ENCODE measurements around the gene C10orf90.

DNA sequence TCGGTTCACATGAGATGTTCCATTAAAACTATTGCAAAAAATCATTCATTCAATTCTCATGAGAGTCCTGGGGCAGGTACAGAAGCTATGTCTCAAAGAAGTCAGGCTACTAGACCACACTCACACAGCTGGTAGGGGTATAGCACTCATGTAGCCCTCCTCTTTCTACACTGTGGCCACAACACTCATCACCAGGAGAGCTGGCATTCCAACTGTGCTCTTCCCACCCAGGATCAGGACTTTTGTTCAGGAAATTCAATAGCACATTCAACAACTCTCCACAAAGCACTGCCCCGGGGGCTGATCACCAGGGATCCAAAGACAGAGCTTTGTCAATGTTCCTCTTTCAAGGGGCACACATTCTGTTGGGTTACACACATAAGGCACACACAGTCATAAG, 31.0 kb upstream of the C10orf90 start:
- TF ChIP-seq POLR2A (IDR thresholded peaks at IDR 0.05), result no peak
- TF ChIP-seq, protein P1, sequence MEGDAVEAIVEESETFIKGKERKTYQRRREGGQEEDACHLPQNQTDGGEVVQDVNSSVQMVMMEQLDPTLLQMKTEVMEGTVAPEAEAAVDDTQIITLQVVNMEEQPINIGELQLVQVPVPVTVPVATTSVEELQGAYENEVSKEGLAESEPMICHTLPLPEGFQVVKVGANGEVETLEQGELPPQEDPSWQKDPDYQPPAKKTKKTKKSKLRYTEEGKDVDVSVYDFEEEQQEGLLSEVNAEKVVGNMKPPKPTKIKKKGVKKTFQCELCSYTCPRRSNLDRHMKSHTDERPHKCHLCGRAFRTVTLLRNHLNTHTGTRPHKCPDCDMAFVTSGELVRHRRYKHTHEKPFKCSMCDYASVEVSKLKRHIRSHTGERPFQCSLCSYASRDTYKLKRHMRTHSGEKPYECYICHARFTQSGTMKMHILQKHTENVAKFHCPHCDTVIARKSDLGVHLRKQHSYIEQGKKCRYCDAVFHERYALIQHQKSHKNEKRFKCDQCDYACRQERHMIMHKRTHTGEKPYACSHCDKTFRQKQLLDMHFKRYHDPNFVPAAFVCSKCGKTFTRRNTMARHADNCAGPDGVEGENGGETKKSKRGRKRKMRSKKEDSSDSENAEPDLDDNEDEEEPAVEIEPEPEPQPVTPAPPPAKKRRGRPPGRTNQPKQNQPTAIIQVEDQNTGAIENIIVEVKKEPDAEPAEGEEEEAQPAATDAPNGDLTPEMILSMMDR (IDR thresholded peaks at IDR 0.05), result no peak

Measured in Peyer's patch (tissue), 4 donors.